ENCODE data around the gene TDRD1.
"Not testable (repeated sequence)": the region's sequence is repeated elsewhere in the genome, so short reads cannot be mapped to it uniquely, and the experiment has no call there.

The TDRD1 gene

DNA sequence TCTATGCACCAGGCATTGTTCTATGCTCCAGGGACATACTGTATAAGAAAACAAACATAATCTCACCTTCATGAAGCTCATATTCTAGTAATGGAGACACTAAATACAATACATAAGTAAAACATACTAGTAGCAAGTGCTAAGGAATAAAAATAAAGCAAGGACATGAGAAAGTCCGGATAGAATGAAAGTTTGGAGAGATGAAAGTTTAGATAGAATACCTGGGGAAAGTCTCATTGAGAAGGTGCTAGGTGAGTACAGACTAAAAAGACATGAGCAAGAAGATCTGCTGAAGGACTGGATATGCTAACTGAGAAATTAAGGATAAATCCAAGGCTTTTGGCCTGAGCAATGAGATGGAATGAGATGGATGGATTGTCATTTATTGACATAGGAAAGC lies 39.1 kb upstream of the TDRD1 start:
- Histone ChIP-seq H3F3A (ENCODE audit: control insufficient read depth, insufficient read depth) (no peaks in the 10 kb centered on the region), H3K27ac (ENCODE audit: low read depth, low read length) (no peak overlapping the region), H3K27me3 (ENCODE audit: control insufficient read depth, low read length) (no peaks in the 10 kb centered on the region), H4K20me1 (ENCODE audit: control insufficient read depth, insufficient read depth, low read depth, low read length) (no peaks in the 10 kb centered on the region), H3K4me2 (ENCODE audit: low read length) (no peak overlapping the region), H3K9me2 (replicated peaks; ENCODE audit: control insufficient read depth, low read length) (no peaks in the 10 kb centered on the region), H3K4me1 (ENCODE audit: control insufficient read depth, low read length) (no peaks in the 10 kb centered on the region), H3K9me3 (ENCODE audit: control insufficient read depth, insufficient read depth, low read length) (no peaks in the 10 kb centered on the region), H3K36me3 (ENCODE audit: control insufficient read depth, low read length) (peaks cover 3% of the 10 kb centered on the region; the same call in 1 of the 2 replicates), H3K79me2 (ENCODE audit: control insufficient read depth, low read length) (no peaks in the 10 kb centered on the region), H3K4me3 (ENCODE audit: low read length) (no peak overlapping the region)
- no peak for TF ChIP-seq EZH2phosphoT487 (IDR thresholded peaks at IDR 0.05; ENCODE audit: borderline replicate concordance, low read length)
- TF ChIP-seq, protein P1, sequence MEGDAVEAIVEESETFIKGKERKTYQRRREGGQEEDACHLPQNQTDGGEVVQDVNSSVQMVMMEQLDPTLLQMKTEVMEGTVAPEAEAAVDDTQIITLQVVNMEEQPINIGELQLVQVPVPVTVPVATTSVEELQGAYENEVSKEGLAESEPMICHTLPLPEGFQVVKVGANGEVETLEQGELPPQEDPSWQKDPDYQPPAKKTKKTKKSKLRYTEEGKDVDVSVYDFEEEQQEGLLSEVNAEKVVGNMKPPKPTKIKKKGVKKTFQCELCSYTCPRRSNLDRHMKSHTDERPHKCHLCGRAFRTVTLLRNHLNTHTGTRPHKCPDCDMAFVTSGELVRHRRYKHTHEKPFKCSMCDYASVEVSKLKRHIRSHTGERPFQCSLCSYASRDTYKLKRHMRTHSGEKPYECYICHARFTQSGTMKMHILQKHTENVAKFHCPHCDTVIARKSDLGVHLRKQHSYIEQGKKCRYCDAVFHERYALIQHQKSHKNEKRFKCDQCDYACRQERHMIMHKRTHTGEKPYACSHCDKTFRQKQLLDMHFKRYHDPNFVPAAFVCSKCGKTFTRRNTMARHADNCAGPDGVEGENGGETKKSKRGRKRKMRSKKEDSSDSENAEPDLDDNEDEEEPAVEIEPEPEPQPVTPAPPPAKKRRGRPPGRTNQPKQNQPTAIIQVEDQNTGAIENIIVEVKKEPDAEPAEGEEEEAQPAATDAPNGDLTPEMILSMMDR (IDR thresholded peaks at IDR 0.05; ENCODE audit: low read depth, low read length, poor library complexity, severe bottlenecking), result no peak

DNA sequence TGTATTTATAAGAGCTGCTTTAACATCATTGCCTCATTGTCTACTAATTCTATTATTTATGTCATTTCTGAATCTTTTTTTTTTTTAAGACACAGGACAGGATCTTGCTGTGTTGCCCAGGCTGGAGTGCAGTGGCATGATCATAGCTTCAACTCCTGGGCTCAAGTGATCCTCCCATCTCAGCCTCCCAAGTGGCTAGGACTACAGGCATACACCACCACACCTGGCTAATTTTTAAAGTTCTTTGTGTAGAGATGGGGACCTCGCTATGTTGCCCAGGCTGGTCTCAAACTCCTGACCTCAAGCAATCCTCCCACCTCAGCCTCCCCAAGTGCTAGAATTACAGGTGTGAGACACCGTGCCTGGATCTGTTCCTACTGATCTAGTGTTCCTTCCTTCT lies 38.3 kb upstream of the TDRD1 start:
- not testable (repeated sequence) for H3K4me1 ChIP-seq (ENCODE audit: control insufficient read depth, low read length); H3K9me2 ChIP-seq (replicated peaks; ENCODE audit: control insufficient read depth, low read length); H4K20me1 ChIP-seq (ENCODE audit: control insufficient read depth, insufficient read depth, low read depth, low read length); H3K9me3 ChIP-seq (ENCODE audit: control insufficient read depth, insufficient read depth, low read length); H3K4me2 ChIP-seq (ENCODE audit: low read length); H3F3A ChIP-seq (ENCODE audit: control insufficient read depth, insufficient read depth); H3K79me2 ChIP-seq (ENCODE audit: control insufficient read depth, low read length); H3K27me3 ChIP-seq (ENCODE audit: control insufficient read depth, low read length); H3K4me3 ChIP-seq (ENCODE audit: low read length); H3K36me3 ChIP-seq (ENCODE audit: control insufficient read depth, low read length); H3K27ac ChIP-seq (ENCODE audit: low read depth, low read length)

DNA sequence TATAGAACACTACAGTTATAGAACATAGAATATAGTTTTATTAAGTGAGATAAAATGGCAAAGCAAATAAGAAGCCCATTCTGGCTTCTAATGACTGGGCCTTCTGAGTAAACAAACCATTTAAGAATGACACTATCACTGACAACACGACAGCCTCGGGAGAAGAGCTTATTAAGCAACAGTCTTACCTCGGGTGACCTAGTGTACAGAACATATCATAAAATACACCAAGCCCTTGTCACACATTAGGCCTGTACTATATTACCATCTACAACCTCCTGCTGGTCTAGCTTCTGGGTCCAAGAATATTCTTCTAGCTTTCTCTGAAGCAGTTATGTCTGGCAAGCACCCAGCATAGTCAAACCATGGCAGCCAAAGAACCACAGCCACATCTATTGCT lies 37.1 kb upstream of the TDRD1 start:
- no peak overlapping the region for H3K4me3 ChIP-seq (ENCODE audit: low read length)
- peaks cover 3% of the 10 kb centered on the region; the same call in 1 of the 2 replicates for H3K36me3 ChIP-seq (ENCODE audit: control insufficient read depth, low read length)
- no peak overlapping the region for H3K27ac ChIP-seq (ENCODE audit: low read depth, low read length)
- no peaks in the 10 kb centered on the region for H3K79me2 ChIP-seq (ENCODE audit: control insufficient read depth, low read length)
- no peak overlapping the region for H3K4me2 ChIP-seq (ENCODE audit: low read length)
- no peaks in the 10 kb centered on the region for H3K9me3 ChIP-seq (ENCODE audit: control insufficient read depth, insufficient read depth, low read length)
- no peaks in the 10 kb centered on the region for H3K27me3 ChIP-seq (ENCODE audit: control insufficient read depth, low read length)
- no peaks in the 10 kb centered on the region for H3K9me2 ChIP-seq (replicated peaks; ENCODE audit: control insufficient read depth, low read length)
- TF ChIP-seq EZH2phosphoT487 (IDR thresholded peaks at IDR 0.05; ENCODE audit: borderline replicate concordance, low read length), result no peak
- TF ChIP-seq, protein P1 (IDR thresholded peaks at IDR 0.05; ENCODE audit: low read depth, low read length, poor library complexity, severe bottlenecking), result no peak
- H3F3A ChIP-seq (ENCODE audit: control insufficient read depth, insufficient read depth), result no peaks in the 10 kb centered on the region
- H4K20me1 ChIP-seq (ENCODE audit: control insufficient read depth, insufficient read depth, low read depth, low read length), result no peaks in the 10 kb centered on the region
- no peaks in the 10 kb centered on the region for H3K4me1 ChIP-seq (ENCODE audit: control insufficient read depth, low read length)

DNA sequence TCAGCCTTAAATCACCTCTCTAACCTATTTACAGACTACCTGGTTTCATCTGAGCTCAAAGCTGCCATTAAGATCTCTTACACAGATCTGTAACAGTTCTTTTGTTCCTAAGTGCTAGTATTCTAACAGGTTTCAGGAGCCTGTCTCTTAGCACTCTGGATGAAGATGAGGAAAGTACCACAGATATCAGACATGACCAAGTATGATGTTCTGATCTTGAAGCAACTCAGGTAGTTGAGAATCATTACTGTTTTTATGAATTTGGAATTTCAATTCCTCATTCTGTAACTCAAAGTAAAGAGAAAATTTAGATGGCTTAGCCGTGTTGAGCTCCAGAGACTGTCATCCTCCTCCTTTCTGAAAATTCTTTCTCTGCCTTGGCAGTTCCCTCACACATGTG lies 36.0 kb upstream of the TDRD1 start:
- Histone ChIP-seq H3K4me1 (ENCODE audit: control insufficient read depth, low read length) (no peaks in the 10 kb centered on the region), H3F3A (ENCODE audit: control insufficient read depth, insufficient read depth) (no peaks in the 10 kb centered on the region), H3K27ac (ENCODE audit: low read depth, low read length) (no peak overlapping the region), H3K36me3 (ENCODE audit: control insufficient read depth, low read length) (peaks cover 3% of the 10 kb centered on the region; the same call in 1 of the 2 replicates), H3K4me2 (ENCODE audit: low read length) (no peak overlapping the region), H3K9me3 (ENCODE audit: control insufficient read depth, insufficient read depth, low read length) (no peaks in the 10 kb centered on the region), H3K4me3 (ENCODE audit: low read length) (no peak overlapping the region), H3K27me3 (ENCODE audit: control insufficient read depth, low read length) (no peaks in the 10 kb centered on the region), H3K9me2 (replicated peaks; ENCODE audit: control insufficient read depth, low read length) (no peaks in the 10 kb centered on the region), H4K20me1 (ENCODE audit: control insufficient read depth, insufficient read depth, low read depth, low read length) (no peaks in the 10 kb centered on the region), H3K79me2 (ENCODE audit: control insufficient read depth, low read length) (no peaks in the 10 kb centered on the region)
- no peak for TF ChIP-seq EZH2phosphoT487 (IDR thresholded peaks at IDR 0.05; ENCODE audit: borderline replicate concordance, low read length)
- TF ChIP-seq, protein P1 (IDR thresholded peaks at IDR 0.05; ENCODE audit: low read depth, low read length, poor library complexity, severe bottlenecking), result no peak

DNA sequence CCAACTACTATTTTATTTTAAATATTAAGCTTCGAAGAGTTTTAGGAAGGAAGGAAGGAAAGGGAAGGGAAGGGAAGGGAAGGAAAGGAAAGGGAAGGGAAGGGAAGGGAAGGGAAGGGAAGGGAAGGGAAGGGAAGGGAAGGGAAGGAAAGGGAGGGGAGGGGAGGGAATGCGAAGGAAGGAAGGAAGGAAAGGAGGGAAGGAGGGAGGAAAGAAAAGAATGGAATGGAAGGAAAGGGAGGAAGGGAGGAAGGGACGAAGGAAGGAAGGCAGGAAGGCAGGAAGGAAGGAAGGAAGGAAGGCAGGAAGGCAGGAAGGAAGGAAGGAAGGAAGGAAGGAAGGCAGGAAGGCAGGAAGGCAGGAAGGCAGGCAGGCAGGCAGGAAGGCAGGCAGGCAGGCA lies 29.7 kb upstream of the TDRD1 start:
- H3K9me2 ChIP-seq (replicated peaks; ENCODE audit: control insufficient read depth, low read length); H3K27ac ChIP-seq (ENCODE audit: low read depth, low read length); H3K36me3 ChIP-seq (ENCODE audit: control insufficient read depth, low read length); H4K20me1 ChIP-seq (ENCODE audit: control insufficient read depth, insufficient read depth, low read depth, low read length); H3F3A ChIP-seq (ENCODE audit: control insufficient read depth, insufficient read depth); H3K4me3 ChIP-seq (ENCODE audit: low read length); H3K27me3 ChIP-seq (ENCODE audit: control insufficient read depth, low read length); H3K4me2 ChIP-seq (ENCODE audit: low read length); H3K79me2 ChIP-seq (ENCODE audit: control insufficient read depth, low read length); H3K9me3 ChIP-seq (ENCODE audit: control insufficient read depth, insufficient read depth, low read length); H3K4me1 ChIP-seq (ENCODE audit: control insufficient read depth, low read length): not testable (repeated sequence)
